Fibroblast of lung (primary cell): Measurements from ENCODE around the gene ABCC9. TPM values are rescaled to one million over a fixed set of nuclear protein-coding genes. Genes with fewer than 3 reads are reported as not detected.

Source experiments
- DNase-seq, 2 donors: peaks; one replicate each; pipeline versions ENCODE4 v3.0.0 to v3.0.0-alpha.2; 2010; ENCODE audit warnings: low read depth in 2 of 2
- H2AFZ ChIP-seq: 2 replicates; pipeline ENCODE4 v1.5.1; 2012; ENCODE audit warnings: low read length, control low read depth, inconsistent platforms
- H3K27ac ChIP-seq: 2 replicates; pipeline ENCODE4 v1.5.1; 2011; ENCODE audit warnings: low read length, control low read depth; ENCODE audit not compliant: insufficient read depth
- H3K27me3 ChIP-seq: 2 replicates; pipeline ENCODE4 v1.5.1; 2011; ENCODE audit warnings: mild to moderate bottlenecking, low read length; ENCODE audit not compliant: control insufficient read depth, insufficient read depth
- H3K36me3 ChIP-seq: 2 replicates; pipeline ENCODE4 v1.5.1; 2011; ENCODE audit warnings: low read length; ENCODE audit not compliant: control insufficient read depth, insufficient read depth
- H3K4me1 ChIP-seq: 2 replicates; pipeline ENCODE4 v1.5.1; 2011; ENCODE audit warnings: low read length; ENCODE audit not compliant: control insufficient read depth, insufficient read depth; ENCODE audit errors: extremely low read depth
- H3K4me2 ChIP-seq: 2 replicates; pipeline ENCODE4 v1.5.1; 2011; ENCODE audit warnings: low read length, control low read depth; ENCODE audit not compliant: insufficient read depth; ENCODE audit errors: extremely low read depth
- H3K4me3 ChIP-seq, 4 experiments: fragments of 200-600 bp in 1 of 4; sonication (generic) in 1 of 4; replicated peaks in 1 of 4; 2 replicates each; pipeline ENCODE4 v1.5.1; 2011 to 2016; ENCODE audit warnings: low read length in 4 of 4, low read depth in 3 of 4, mild to moderate bottlenecking in 3 of 4, control low read depth in 2 of 4, inconsistent platforms in 1 of 4, mixed read lengths in 1 of 4; ENCODE audit not compliant: insufficient read depth in 1 of 4; ENCODE audit errors: control extremely low read depth in 1 of 4
- H3K79me2 ChIP-seq: 2 replicates; pipeline ENCODE4 v1.5.1; 2012; ENCODE audit warnings: mild to moderate bottlenecking, low read length, inconsistent platforms; ENCODE audit not compliant: control insufficient read depth, insufficient read depth
- H3K9ac ChIP-seq: 2 replicates; pipeline ENCODE4 v1.5.1; 2011; ENCODE audit warnings: mild to moderate bottlenecking, low read length, control low read depth; ENCODE audit not compliant: insufficient read depth
- H3K9me3 ChIP-seq: 2 replicates; pipeline ENCODE4 v1.5.1; 2012; ENCODE audit warnings: low read depth, low read length; ENCODE audit not compliant: control insufficient read depth, insufficient read depth
- H4K20me1 ChIP-seq: 2 replicates; pipeline ENCODE4 v1.5.1; 2011; ENCODE audit warnings: low read length; ENCODE audit not compliant: control insufficient read depth, insufficient read depth; ENCODE audit errors: extremely low read depth
- EZH2 ChIP-seq: IDR thresholded peaks from 2 replicates; pipeline ENCODE4 v1.5.1; 2012; ENCODE audit warnings: low read length, control low read depth, mild to moderate bottlenecking; ENCODE audit errors: missing control alignments
- polyA minus RNA-seq: library from RNA; depleted of rRNA, polyadenylated mRNA; stranded (reverse); fragments of >200 nt; gene quantifications from 2 replicates; pipeline ENCODE4 v1.2.3, GENCODE V29; 2011; ENCODE audit warnings: low replicate concordance
- polyA plus RNA-seq, 2 donors: library from polyadenylated mRNA; depleted of rRNA in 1 of 2; stranded (reverse) in 1 of 2; unstranded in 1 of 2; fragments of >200 nt; gene quantifications; 2 replicates each; pipeline ENCODE4 v1.2.1, GENCODE V29; 2011 to 2012; ENCODE audit warnings: missing spikeins in 1 of 2
- total RNA-seq: library from RNA; depleted of rRNA; stranded (reverse); fragments of >200 nt; gene quantifications from 2 replicates; pipeline ENCODE4 v1.2.1, GENCODE V29; 2014
- TF ChIP-seq, protein P1 (sequence below), 2 donors: IDR thresholded peaks in 1 of 2; conservative IDR thresholded peaks in 1 of 2; 1 replicate in 1 of 2; 2 replicates in 1 of 2; pipeline ENCODE4 v1.5.1; 2011 to 2012; ENCODE audit warnings: low read length in 2 of 2, control low read depth in 1 of 2, inconsistent platforms in 1 of 2, low read depth in 1 of 2, mild to moderate bottlenecking in 1 of 2

The ABCC9 gene
- total RNA-seq, result 8.7 and 9.9 TPM in 2 replicates
- 5.9 and 31.1 TPM in 2 replicates for polyA plus RNA-seq
- polyA plus RNA-seq (2012), result 3.1 and 14.6 TPM in 2 replicates
- polyA minus RNA-seq, result 4.1 and 14.0 TPM in 2 replicates

GRCh38 chr12:21940549-21941505 lies at the start of gene ABCC9:
Gene ABCC9 (minus strand): TSS chr12:21941426. CDS start chr12:21936674, 4,752 bp downstream.
- peak; percentile 38 to 48 for DNase-seq
- Histone ChIP-seq H4K20me1 (no peaks in the 10 kb centered on the region), H3K27ac (peak within 1 kb of the TSS; percentile 82), H3K79me2 (no peaks in the 10 kb centered on the region), H3K36me3 (no peaks in the 10 kb centered on the region), H2AFZ (peak within 1 kb of the TSS; percentile 93), H3K27me3 (no peaks in the 10 kb centered on the region), H3K9ac (peak within 1 kb of the TSS; percentile 65), H3K9me3 (no peaks in the 10 kb centered on the region), H3K4me1 (peaks cover 7% of the 10 kb centered on the region), H3K4me2 (peak within 1 kb of the TSS; percentile 98), H3K4me3 (peak within 1 kb of the TSS; percentile 72 to 81 (median 78))
- TF ChIP-seq, protein P1, sequence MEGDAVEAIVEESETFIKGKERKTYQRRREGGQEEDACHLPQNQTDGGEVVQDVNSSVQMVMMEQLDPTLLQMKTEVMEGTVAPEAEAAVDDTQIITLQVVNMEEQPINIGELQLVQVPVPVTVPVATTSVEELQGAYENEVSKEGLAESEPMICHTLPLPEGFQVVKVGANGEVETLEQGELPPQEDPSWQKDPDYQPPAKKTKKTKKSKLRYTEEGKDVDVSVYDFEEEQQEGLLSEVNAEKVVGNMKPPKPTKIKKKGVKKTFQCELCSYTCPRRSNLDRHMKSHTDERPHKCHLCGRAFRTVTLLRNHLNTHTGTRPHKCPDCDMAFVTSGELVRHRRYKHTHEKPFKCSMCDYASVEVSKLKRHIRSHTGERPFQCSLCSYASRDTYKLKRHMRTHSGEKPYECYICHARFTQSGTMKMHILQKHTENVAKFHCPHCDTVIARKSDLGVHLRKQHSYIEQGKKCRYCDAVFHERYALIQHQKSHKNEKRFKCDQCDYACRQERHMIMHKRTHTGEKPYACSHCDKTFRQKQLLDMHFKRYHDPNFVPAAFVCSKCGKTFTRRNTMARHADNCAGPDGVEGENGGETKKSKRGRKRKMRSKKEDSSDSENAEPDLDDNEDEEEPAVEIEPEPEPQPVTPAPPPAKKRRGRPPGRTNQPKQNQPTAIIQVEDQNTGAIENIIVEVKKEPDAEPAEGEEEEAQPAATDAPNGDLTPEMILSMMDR (conservative IDR thresholded peaks at IDR 0.05 in 1 of 2, IDR thresholded peaks at IDR 0.05 in 1 of 2; ENCODE audit: low read depth in 1 of 2, low read length in 2 of 2), result peak in 1 of 2 donors; percentile 17
- no peak for TF ChIP-seq EZH2

GRCh38 chr12:21989819-21990412 lies 48.7 kb upstream of the ABCC9 start:
- H3K27me3 ChIP-seq, result no peaks in the 10 kb centered on the region
- peak; percentile 25 to 74 for DNase-seq
- no peak overlapping the region for H2AFZ ChIP-seq
- no peak overlapping the region for H3K4me2 ChIP-seq
- TF ChIP-seq, protein P1 (conservative IDR thresholded peaks at IDR 0.05 in 1 of 2, IDR thresholded peaks at IDR 0.05 in 1 of 2; ENCODE audit: low read depth in 1 of 2, low read length in 2 of 2), result peak; percentile 64 to 74
- no peak for TF ChIP-seq EZH2
- no peak overlapping the region for H3K4me3 ChIP-seq
- H3K4me1 ChIP-seq, result no peaks in the 10 kb centered on the region
- H4K20me1 ChIP-seq, result no peaks in the 10 kb centered on the region
- no peaks in the 10 kb centered on the region for H3K36me3 ChIP-seq
- H3K27ac ChIP-seq, result no peak overlapping the region
- H3K9ac ChIP-seq, result no peak overlapping the region
- no peaks in the 10 kb centered on the region for H3K79me2 ChIP-seq
- H3K9me3 ChIP-seq, result no peaks in the 10 kb centered on the region

DNA sequence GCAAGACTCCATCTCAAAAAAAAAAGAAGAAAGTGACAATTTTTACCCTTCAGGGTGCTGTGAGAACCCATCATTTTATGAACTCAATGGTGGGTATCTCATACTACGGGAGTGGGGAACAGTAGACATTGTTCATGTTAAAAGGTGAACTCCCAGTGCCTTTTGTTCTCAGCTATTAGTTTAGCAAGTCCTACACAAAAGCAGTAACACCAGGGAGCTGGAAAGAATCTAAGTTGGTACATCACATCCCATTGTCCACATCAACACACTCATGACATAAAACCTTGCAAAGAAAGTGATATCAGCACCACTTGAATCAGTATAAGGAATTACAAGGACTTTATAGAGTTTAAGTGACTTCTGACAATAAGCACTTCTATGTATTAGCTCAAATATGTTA lies 47.4 kb upstream of the ABCC9 start:
- DNase-seq, result no peak
- Histone ChIP-seq H3K79me2 (no peaks in the 10 kb centered on the region), H2AFZ (no peak overlapping the region), H3K36me3 (no peaks in the 10 kb centered on the region), H4K20me1 (no peaks in the 10 kb centered on the region), H3K4me1 (no peaks in the 10 kb centered on the region), H3K27me3 (no peaks in the 10 kb centered on the region), H3K4me3 (no peak overlapping the region), H3K9ac (no peak overlapping the region), H3K27ac (no peak overlapping the region), H3K4me2 (no peak overlapping the region), H3K9me3 (no peaks in the 10 kb centered on the region)
- TF ChIP-seq, protein P1 (conservative IDR thresholded peaks at IDR 0.05 in 1 of 2, IDR thresholded peaks at IDR 0.05 in 1 of 2; ENCODE audit: low read depth in 1 of 2, low read length in 2 of 2), result no peak
- TF ChIP-seq EZH2, result no peak
